GM18867 (cell line): ENCODE data around the gene STRN.
"Not testable (repeated sequence)": the region's sequence is repeated elsewhere in the genome, so short reads cannot be mapped to it uniquely, and the experiment has no call there.

Experiments used
- ATAC-seq: cut with Tn5 transposase; IDR thresholded peaks from one replicate; pipeline ENCODE4 v1.9.1; 2021; ENCODE audit warnings: mild to moderate bottlenecking, moderate library complexity; ENCODE audit not compliant: unreplicated experiment

Gene STRN

DNA sequence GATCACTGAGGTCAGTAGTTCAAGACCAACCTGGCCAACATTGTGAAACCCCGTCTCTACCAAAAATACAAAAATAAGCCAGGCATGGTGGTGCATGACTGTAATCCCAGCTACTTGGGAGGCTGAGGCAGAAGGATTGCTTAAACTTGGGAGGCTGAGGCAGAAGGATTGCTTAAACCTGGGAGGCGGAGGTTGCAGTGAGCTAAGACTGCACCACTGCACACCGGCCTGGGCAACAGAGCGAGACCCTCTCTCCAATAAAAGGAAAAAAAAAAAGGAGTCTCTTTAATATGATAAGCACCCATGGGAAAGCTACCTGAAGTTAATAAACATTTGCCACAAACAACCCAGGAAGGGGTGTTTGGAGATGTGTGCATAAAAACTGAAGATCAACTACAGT, 2.6 kb downstream of the STRN start:
- no peak for ATAC-seq

DNA sequence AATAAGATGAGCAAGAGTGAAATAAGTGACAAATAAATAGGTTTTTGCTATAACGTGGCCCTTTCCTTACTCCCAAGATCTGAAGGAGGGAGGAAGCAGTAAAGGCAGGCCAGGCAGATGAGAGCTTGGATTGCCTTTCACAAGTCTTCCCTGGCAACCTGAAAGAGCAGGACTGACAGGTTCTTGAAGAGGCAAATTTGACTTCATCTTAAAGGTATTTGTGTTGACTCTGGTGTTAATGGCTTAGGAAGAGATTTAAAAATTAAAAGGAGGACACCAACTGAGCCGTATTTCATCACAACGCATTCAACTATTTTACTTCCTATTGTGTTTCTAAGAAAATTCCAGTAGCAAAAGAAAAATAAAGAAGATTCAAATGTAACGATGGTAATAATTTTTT, 3.2 kb downstream of the STRN start:
- no peak for ATAC-seq

GRCh38 chr2:36960773-36961172, 5.6 kb downstream of the STRN start:
- no peak for ATAC-seq

DNA sequence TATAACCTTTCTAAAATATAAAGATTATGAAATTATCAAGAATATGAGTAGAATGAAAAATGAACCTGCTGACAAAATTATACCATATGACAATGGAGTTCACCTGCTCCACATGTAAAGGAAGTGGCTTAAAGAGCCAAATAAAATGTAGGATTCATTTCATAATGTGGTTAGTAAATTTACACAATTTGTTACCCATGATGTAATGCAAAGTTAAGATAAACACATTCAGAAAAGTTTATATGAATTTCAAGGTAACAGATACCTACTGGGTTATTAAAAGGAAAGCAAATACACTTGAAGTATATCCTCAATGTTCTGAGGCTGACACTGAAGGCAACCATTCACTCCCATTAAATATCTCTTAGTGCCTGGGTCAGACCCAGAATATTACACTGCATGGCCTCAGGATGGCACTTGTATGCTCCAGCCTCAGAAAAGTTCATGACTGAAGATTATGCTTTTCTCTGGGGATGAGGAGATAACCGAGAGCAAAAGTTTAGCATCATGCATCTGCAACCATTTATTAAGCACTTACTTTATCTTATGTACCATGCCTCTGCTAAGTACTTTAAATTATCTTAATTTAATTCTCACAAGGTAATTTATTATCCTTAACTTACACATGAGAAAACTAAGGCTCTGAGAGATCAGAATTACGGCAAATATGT, 6.2 kb downstream of the STRN start:
- no peak for ATAC-seq

GRCh38 chr2:36954977-36955607, 11.2 kb downstream of the STRN start:
- ATAC-seq, result no peak

- ATAC-seq, result no peak
Measured at GRCh38 chr2:36952748-36953197, 13.6 kb downstream of the STRN start.

GRCh38 chr2:36951574-36951973, 14.8 kb downstream of the STRN start:
- no peak for ATAC-seq

GRCh38 chr2:36951027-36951518, 15.3 kb downstream of the STRN start:
- no peak for ATAC-seq

GRCh38 chr2:36949845-36950244, 16.5 kb downstream of the STRN start:
- ATAC-seq, result no peak

GRCh38 chr2:36945240-36945639, 21.1 kb downstream of the STRN start:
- not testable (repeated sequence) for ATAC-seq

DNA sequence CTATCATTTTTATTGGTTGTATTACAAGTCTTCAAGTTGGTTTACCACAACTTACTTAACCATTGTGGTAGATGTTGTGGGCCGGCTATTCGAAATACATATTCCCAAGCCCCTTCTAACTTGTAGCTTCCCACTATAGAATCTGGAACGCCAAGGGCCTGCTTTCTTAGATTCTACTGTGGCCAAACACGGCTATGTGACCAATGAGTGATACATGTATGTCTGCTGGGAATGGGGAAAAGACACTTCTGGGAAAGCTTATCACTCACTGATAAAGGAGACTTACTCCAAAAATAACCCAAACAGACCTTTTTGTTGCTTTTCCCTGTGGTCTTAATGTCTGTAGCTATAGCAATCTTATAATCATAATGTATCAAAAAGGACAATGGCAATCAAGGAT, 24.5 kb downstream of the STRN start:
- no peak for ATAC-seq

DNA sequence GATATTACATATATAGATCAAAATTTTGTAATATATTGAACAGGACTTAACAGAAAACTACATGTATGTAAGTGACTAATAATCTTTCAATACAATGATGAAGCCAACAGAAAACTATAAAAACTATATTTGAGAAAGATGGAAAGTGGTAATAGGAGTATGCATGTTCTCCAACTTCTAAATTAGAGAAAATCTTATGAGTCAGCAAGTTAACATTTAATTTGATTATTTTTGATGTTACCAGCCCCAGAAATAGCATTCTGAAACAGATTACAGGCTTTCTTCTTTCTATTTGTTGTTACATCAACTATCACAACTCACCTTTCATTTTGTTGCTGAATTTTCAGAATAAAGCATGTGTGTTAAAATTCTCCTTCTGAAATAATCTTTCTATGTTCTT, 29.8 kb downstream of the STRN start:
- ATAC-seq, result not testable (repeated sequence)

DNA sequence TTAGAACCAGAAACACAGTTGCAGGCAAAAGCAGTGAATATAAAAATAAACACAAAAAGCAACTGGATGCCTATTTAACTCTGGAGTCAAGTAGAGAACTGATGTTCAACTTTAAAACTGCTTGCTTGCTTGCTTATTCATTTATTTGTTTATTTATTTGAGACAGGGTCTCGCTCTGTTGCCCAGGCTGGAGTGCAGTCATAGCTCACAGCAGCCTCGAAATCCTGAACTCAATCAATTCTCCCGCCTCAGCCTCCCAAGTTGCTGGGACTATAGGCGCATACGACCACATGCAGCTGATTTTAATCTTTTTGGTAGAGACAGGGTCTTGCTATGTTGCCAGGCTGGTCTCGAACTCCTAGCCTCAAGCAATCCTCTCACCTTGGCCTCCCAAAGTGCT, 34.6 kb downstream of the STRN start:
- not testable (repeated sequence) for ATAC-seq

DNA sequence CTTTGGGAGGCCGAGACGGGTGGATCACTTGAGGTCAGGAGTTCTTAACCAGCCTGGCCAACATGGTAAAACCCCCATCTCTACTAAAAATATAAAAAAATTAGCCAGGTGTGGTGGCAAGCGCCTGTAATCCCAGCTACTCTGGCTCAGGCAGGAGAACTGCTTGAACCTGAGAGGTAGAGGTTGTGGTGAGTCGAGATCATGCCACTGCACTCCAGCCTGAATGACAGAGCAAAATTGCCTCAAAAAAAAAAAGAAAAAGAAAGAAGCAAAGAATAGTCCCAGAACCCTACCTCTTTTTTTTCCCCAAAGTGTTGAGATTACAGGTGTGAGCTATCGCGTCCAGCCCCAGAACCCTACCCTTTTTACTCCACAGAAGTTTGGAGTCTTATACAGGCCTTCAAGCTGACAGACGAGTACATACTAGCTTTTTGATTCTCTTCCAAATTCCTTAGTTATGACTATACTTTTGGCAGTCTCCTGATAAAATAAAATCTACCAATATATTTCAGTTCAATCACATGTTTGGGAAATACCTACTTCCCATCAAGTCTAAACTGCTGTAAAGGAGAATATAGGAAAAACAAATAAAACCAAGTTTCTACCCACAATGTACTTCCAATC, 35.4 kb downstream of the STRN start:
- not testable (repeated sequence) for ATAC-seq

GRCh38 chr2:36926175-36927132, 39.9 kb downstream of the STRN start:
- not testable (repeated sequence) for ATAC-seq

- not testable (repeated sequence) for ATAC-seq
Measured at GRCh38 chr2:36922629-36923028, 43.7 kb downstream of the STRN start.

DNA sequence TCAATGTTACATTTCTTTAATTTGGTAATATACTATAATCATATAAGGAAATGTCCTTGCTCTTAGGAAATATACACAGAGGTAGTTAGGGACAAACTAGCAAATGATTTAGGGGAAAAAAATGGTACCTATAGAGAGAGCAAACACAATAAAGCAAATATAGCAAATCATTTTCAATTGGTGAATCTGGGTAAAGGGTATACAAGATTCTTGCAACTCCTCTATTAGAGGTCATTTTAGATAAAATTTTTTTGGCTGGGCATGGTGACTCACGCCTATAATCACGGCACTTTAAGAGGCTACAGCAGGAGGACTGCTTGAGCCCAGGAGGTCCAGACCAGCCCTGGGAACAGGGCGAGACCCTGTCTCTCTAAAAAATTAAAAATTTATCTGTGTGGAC, 44.4 kb downstream of the STRN start:
- no peak for ATAC-seq

DNA sequence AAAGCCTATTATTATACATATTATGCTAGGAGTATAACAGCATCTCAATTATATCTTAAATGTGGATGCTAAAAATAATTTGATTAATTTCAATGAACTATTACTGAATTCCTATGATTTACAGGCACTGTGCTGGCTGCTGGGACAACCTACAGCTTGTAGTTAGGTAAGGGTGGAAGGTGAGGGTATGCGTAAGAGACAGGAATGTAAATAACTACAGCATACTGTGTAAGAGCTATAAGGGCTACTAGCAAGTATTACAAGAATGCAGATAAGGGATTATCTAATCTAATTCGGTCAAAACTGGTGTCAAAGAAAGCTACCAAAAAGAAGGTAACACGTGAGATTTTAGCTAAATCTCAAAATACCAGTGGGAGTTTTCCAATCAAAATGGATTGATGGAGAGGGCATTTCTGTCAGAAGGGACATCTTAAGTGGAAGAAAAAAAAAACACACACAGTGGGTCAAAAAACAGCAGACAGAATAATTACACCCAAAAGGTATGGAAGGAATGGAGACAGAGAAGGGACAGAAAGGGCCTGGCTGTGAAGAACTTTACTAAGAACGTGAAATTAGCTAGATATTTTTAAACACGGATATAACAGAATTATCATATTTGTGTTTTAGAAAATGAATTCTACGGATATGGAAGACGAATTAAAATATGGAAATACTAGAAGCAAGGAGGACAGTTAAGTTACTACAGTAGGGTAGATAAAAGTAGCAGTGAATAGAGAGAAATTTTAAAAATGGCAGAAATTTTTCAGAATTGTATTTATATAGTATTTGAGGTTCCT, 47.1 kb downstream of the STRN start:
- no peak for ATAC-seq

GRCh38 chr2:36918307-36918706, 48.0 kb downstream of the STRN start:
- no peak for ATAC-seq

DNA sequence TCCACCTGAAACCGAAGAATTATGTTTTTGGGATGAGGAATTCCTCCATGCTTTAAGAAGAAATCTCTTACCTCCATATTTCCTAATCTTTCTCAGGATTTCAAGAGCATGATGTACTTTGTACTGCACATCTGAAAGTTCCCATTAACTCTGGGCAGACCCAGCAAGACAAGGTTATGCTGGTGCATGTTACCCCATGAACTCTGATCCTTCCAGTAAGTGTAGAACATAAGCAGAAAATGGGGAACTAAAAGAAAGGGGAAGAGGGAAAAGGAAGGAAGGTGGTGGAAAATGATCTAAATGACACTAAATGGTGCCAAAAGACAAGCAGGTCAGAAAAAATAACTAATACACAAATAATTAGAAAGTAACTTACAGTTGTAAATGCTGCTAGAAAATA, 50.7 kb downstream of the STRN start:
- ATAC-seq, result no peak
